ENCODE results near the gene BRPF1. TPM values are rescaled to one million over a fixed set of nuclear protein-coding genes. Genes with fewer than 3 reads are reported as not detected.

The BRPF1 gene
- total RNA-seq, 1 experiment from 2014 or later, result 24.0 TPM

GRCh38 chr3:9696480-9697220 lies 34.9 kb upstream of the BRPF1 start:
- DNase-seq, result no peak
- no peaks in the 10 kb centered on the region for H3K27me3 ChIP-seq (ENCODE audit: control insufficient read depth, insufficient read depth, low read length)
- H3K36me3 ChIP-seq (replicated peaks; ENCODE audit: control insufficient read depth, insufficient read depth, low read length), result peaks cover 5% of the 10 kb centered on the region
- no peak overlapping the region for H3K4me3 ChIP-seq (ENCODE audit: insufficient read depth, low read depth, low read length)

DNA sequence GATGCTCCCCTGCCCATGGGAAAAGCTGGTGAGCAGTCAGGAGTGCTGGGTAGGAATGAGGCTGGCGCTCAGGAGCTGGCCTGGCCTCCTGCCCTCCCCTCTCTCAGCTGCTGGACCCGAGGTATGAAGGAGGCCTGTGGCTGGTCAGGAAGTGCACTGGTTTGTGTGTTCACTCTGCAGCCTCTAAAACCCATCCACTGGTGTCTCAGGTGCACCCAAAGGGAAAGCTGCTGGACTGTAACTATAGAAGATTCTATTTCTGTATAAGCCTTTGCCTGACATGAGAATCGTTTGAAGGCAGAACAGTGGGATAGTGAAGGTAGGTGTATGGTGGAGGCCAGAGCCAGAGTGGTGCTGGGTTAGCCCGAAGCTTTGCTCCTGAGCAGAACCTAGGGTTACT lies 33.6 kb upstream of the BRPF1 start:
- Histone ChIP-seq H3K27me3 (ENCODE audit: control insufficient read depth, insufficient read depth, low read length) (peaks cover under 1% of the 10 kb centered on the region; the same call in 1 of the 2 replicates), H3K4me3 (ENCODE audit: insufficient read depth, low read depth, low read length) (no peak overlapping the region), H3K36me3 (replicated peaks; ENCODE audit: control insufficient read depth, insufficient read depth, low read length) (peaks cover 4% of the 10 kb centered on the region)
- no peak for DNase-seq

- Histone ChIP-seq H3K27me3 (ENCODE audit: control insufficient read depth, insufficient read depth, low read length) (peaks cover 5% of the 10 kb centered on the region; the same call in 1 of the 2 replicates), H3K36me3 (replicated peaks; ENCODE audit: control insufficient read depth, insufficient read depth, low read length) (peaks cover 4% of the 10 kb centered on the region), H3K4me3 (ENCODE audit: insufficient read depth, low read depth, low read length) (no peak overlapping the region)
- no peak for DNase-seq
Measured at GRCh38 chr3:9698293-9698692, 33.2 kb upstream of the BRPF1 start.

GRCh38 chr3:9700536-9700935 lies 31.0 kb upstream of the BRPF1 start:
- no peak for DNase-seq
- H3K4me3 ChIP-seq (ENCODE audit: insufficient read depth, low read depth, low read length), result no peak overlapping the region
- H3K27me3 ChIP-seq (ENCODE audit: control insufficient read depth, insufficient read depth, low read length), result peaks cover 18% of the 10 kb centered on the region
- peaks cover 1% of the 10 kb centered on the region for H3K36me3 ChIP-seq (replicated peaks; ENCODE audit: control insufficient read depth, insufficient read depth, low read length)

- DNase-seq, result no peak
- Histone ChIP-seq H3K27me3 (ENCODE audit: control insufficient read depth, insufficient read depth, low read length) (peaks cover 21% of the 10 kb centered on the region), H3K4me3 (ENCODE audit: insufficient read depth, low read depth, low read length) (no peak overlapping the region), H3K36me3 (replicated peaks; ENCODE audit: control insufficient read depth, insufficient read depth, low read length) (peaks cover 1% of the 10 kb centered on the region)
Measured at GRCh38 chr3:9701006-9701405, 30.5 kb upstream of the BRPF1 start.

- peaks cover 1% of the 10 kb centered on the region for H3K36me3 ChIP-seq (replicated peaks; ENCODE audit: control insufficient read depth, insufficient read depth, low read length)
- no peak for DNase-seq
- H3K4me3 ChIP-seq (ENCODE audit: insufficient read depth, low read depth, low read length), result no peak overlapping the region
- peaks cover 25% of the 10 kb centered on the region for H3K27me3 ChIP-seq (ENCODE audit: control insufficient read depth, insufficient read depth, low read length)
Measured at GRCh38 chr3:9701711-9702110, 29.8 kb upstream of the BRPF1 start.

DNA sequence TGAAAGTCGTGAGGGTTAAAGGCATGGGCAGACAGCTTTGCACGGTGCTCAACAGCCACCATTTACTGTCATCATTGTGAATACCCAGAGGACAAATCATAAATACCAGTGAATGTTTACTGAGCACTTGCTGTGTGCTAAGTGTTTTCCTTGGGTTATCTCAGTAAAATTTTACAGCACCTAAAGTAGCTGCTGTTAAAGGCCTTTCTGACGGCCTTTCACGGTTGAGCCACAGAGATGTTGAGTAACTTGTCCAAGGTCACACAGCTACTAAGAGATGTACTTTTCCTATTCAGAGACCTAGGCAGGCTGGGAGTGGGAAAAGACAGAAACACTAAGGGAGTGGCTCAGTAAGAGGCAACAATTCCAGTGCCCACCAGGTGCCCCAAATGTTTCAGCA lies 28.3 kb upstream of the BRPF1 start:
- DNase-seq, result no peak
- H3K4me3 ChIP-seq (ENCODE audit: insufficient read depth, low read depth, low read length), result no peak overlapping the region
- H3K27me3 ChIP-seq (ENCODE audit: control insufficient read depth, insufficient read depth, low read length), result peaks cover 26% of the 10 kb centered on the region
- no peaks in the 10 kb centered on the region; the same call in 1 of the 2 replicates for H3K36me3 ChIP-seq (replicated peaks; ENCODE audit: control insufficient read depth, insufficient read depth, low read length)

- Histone ChIP-seq H3K36me3 (replicated peaks; ENCODE audit: control insufficient read depth, insufficient read depth, low read length) (no peaks in the 10 kb centered on the region), H3K27me3 (ENCODE audit: control insufficient read depth, insufficient read depth, low read length) (peaks cover 28% of the 10 kb centered on the region), H3K4me3 (ENCODE audit: insufficient read depth, low read depth, low read length) (peak within 1 kb of the TSS; percentile 42)
- DNase-seq, result peak; percentile 89
Measured at GRCh38 chr3:9703736-9704346, 27.7 kb upstream of the BRPF1 start, which contains the start of gene CPNE9. Gene CPNE9 (plus strand): TSS chr3:9703833. CDS start chr3:9703997, 164 bp downstream.

DNA sequence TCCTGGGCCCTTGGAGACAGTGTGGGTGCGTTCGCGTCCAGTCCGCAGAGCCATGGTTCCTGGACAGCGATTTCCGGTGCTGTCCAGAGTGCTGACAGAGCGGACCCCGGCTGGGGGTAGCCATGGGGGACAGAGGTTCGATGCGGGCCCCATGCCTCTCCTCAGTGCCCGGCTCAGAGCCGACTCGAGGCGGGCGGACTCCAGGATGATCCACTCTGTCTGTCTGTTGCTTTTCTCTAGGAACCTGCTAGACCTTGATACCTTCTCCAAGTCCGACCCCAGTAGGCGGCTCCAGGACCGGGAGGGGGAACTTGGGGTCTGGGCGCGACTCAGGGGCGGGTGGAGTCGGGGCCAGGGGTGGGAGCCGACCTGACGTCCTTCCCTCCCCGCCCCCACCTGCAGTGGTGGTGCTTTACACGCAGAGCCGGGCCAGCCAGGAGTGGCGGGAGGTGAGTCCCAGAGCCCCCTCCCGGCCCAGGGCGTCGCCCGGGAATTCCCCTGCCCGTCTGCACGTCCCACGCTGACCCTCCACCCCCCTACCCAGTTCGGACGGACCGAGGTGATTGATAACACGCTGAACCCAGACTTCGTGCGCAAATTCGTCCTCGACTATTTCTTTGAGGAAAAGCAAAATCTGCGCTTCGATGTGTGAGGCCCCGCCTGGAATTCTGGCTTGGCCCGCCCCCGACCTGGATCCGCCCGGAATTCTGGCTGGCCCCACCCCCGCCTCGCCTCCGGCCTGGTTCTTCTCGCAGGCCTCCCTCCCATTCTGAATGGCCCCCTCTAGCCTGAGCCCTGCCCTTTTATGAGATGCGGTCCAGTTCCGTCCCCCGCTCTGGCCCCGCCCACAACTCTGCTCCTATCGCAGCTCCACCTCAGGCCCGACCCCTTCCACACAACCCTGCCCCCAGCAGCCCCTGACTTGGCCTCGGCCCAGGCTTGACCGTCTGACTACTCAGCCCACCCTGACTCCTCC lies 26.9 kb upstream of the BRPF1 start:
- H3K27me3 ChIP-seq (ENCODE audit: control insufficient read depth, insufficient read depth, low read length), result peaks cover 28% of the 10 kb centered on the region
- DNase-seq, result peak; percentile 98
- peak overlapping the region; percentile 42 for H3K4me3 ChIP-seq (ENCODE audit: insufficient read depth, low read depth, low read length)
- no peaks in the 10 kb centered on the region for H3K36me3 ChIP-seq (replicated peaks; ENCODE audit: control insufficient read depth, insufficient read depth, low read length)

DNA sequence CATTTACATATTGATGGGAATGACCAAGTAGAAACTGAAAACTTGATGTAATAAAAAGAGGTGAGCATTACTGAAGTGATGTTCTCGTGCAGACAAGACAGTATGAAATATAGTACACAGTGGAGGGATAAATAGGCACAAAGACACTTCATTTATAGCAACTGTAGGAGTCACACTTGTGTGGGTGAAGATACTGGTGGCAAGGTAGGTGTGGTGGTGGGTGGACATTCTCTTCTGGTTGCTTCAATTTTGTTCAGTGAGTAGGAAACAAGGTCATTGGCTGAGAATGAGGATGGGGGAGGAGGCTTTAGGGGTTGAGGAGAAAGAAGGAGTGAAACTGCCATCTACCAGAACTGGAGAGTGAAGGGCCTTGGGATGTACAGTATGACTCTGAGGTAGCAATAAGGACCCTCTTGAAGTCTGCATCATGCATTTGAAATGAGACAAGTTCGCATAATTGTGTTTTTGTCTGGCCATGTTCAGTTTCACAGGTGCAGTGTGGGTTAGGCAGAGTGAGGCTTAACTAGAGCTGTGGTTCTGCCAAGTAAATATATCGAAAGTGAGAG lies 21.3 kb upstream of the BRPF1 start:
- no peaks in the 10 kb centered on the region for H3K36me3 ChIP-seq (replicated peaks; ENCODE audit: control insufficient read depth, insufficient read depth, low read length)
- H3K27me3 ChIP-seq (ENCODE audit: control insufficient read depth, insufficient read depth, low read length), result peaks cover 13% of the 10 kb centered on the region
- H3K4me3 ChIP-seq (ENCODE audit: insufficient read depth, low read depth, low read length), result no peak overlapping the region
- no peak for DNase-seq

GRCh38 chr3:9712415-9712814 lies 19.1 kb upstream of the BRPF1 start:
- DNase-seq, result no peak
- Histone ChIP-seq H3K4me3 (ENCODE audit: insufficient read depth, low read depth, low read length) (no peak overlapping the region), H3K36me3 (replicated peaks; ENCODE audit: control insufficient read depth, insufficient read depth, low read length) (no peaks in the 10 kb centered on the region), H3K27me3 (ENCODE audit: control insufficient read depth, insufficient read depth, low read length) (peaks cover 3% of the 10 kb centered on the region; the same call in 1 of the 2 replicates)

DNA sequence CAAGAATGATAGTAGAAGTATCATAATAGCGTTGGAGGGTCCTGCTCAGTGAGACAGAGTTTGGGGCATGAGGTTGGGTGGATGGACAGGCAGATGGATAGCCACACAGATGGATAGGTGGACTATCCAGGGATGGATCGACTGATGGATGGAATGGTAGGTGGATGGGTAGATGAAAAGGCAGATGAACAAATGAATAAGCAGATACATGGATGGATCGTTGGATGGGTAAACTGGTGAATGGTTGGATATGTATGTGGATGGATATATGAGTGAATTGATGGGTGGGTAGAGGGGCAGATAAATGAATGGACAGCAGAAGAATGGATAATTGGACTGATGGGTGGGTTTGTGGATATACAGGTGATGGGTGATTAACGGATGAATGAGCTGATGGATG lies 18.4 kb upstream of the BRPF1 start:
- Histone ChIP-seq H3K27me3 (ENCODE audit: control insufficient read depth, insufficient read depth, low read length) (peaks cover 3% of the 10 kb centered on the region; the same call in 1 of the 2 replicates), H3K36me3 (replicated peaks; ENCODE audit: control insufficient read depth, insufficient read depth, low read length) (no peaks in the 10 kb centered on the region), H3K4me3 (ENCODE audit: insufficient read depth, low read depth, low read length) (no peak overlapping the region)
- DNase-seq, result no peak

GRCh38 chr3:9715136-9715535 lies 16.4 kb upstream of the BRPF1 start:
- Histone ChIP-seq H3K27me3 (ENCODE audit: control insufficient read depth, insufficient read depth, low read length) (peaks cover 2% of the 10 kb centered on the region; the same call in 1 of the 2 replicates), H3K36me3 (replicated peaks; ENCODE audit: control insufficient read depth, insufficient read depth, low read length) (no peaks in the 10 kb centered on the region), H3K4me3 (ENCODE audit: insufficient read depth, low read depth, low read length) (no peak overlapping the region)
- peak; percentile 85 for DNase-seq

DNA sequence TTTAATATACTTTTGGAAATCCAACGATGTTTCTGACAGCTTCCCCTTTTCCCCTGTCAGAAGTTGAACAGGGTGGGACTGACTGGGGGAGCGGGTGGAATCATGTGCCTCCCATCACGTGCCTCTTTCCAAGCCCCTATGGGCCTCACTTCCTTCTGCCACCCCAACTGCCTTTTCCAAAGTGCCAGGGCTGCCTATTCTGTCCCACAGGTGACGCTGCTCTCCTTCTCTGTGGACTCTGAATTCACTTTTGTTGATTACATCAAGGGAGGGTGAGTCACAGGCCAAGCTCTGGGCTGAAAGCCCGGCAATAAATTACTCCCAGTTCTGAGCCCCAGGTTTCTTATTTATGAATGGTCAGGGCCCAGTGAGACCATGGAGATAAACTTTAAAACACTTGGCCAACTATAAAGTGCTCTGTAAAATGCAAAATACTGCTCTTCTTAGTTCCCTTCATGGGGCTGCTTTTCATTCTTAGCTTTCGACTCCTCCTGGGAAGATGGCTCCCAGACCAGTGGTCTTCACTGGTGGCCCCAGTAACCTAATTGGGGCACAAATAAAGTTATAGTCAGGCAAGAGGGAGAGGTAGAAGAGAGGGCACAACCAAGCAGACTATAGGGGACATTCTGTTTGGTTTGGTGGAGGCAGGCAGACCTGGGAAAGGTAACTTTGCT lies 15.6 kb upstream of the BRPF1 start:
- peaks cover 2% of the 10 kb centered on the region; the same call in 1 of the 2 replicates for H3K27me3 ChIP-seq (ENCODE audit: control insufficient read depth, insufficient read depth, low read length)
- no peaks in the 10 kb centered on the region for H3K36me3 ChIP-seq (replicated peaks; ENCODE audit: control insufficient read depth, insufficient read depth, low read length)
- H3K4me3 ChIP-seq (ENCODE audit: insufficient read depth, low read depth, low read length), result no peak overlapping the region
- no peak for DNase-seq

Data from H7 (cell line).